ENCODE results near the gene KCNN3.

KCNN3 gene

GRCh38 chr1:154775621-154776605, 94.2 kb downstream of the KCNN3 start:
- no peak for TF ChIP-seq POLR2A (IDR thresholded peaks at IDR 0.05; ENCODE audit: extremely low read depth, insufficient read length)
- TF ChIP-seq MYC (IDR thresholded peaks at IDR 0.05; ENCODE audit: low read depth, low read length): no peak
- no peak for TF ChIP-seq MAX (IDR thresholded peaks at IDR 0.05; ENCODE audit: low read depth, low read length)
- TF ChIP-seq CTCF (IDR thresholded peaks at IDR 0.05; ENCODE audit: low read depth, low read length): no peak

GRCh38 chr1:154774175-154774855, 95.8 kb downstream of the KCNN3 start:
- no peak for DNase-seq (ENCODE audit: low read depth)
- no peak overlapping the region for H3K4me3 ChIP-seq (ENCODE audit: low read depth, low read length)
- TF ChIP-seq CTCF (IDR thresholded peaks at IDR 0.05; ENCODE audit: low read depth, low read length) (no peak), MYC (IDR thresholded peaks at IDR 0.05; ENCODE audit: low read depth, low read length) (no peak), MAX (IDR thresholded peaks at IDR 0.05; ENCODE audit: low read depth, low read length) (no peak), POLR2A (IDR thresholded peaks at IDR 0.05; ENCODE audit: extremely low read depth, insufficient read length) (no peak)

More at GRCh38 chr1:154775621-154776605, 94.2 kb downstream of the KCNN3 start:
- no peak for DNase-seq (ENCODE audit: low read depth)
- no peak overlapping the region for H3K4me3 ChIP-seq (ENCODE audit: low read depth, low read length)

GRCh38 chr1:154773551-154773950, 96.5 kb downstream of the KCNN3 start:
- no peak for DNase-seq (ENCODE audit: low read depth)
- no peak for TF ChIP-seq POLR2A (IDR thresholded peaks at IDR 0.05; ENCODE audit: extremely low read depth, insufficient read length)
- no peak for TF ChIP-seq CTCF (IDR thresholded peaks at IDR 0.05; ENCODE audit: low read depth, low read length)
- no peak for TF ChIP-seq MAX (IDR thresholded peaks at IDR 0.05; ENCODE audit: low read depth, low read length)
- TF ChIP-seq MYC (IDR thresholded peaks at IDR 0.05; ENCODE audit: low read depth, low read length): no peak
- no peak overlapping the region for H3K4me3 ChIP-seq (ENCODE audit: low read depth, low read length)

GRCh38 chr1:154772606-154773506, 97.2 kb downstream of the KCNN3 start:
- H3K4me3 ChIP-seq (ENCODE audit: low read depth, low read length): no peak overlapping the region
- DNase-seq (ENCODE audit: low read depth): no peak
- TF ChIP-seq POLR2A (IDR thresholded peaks at IDR 0.05; ENCODE audit: extremely low read depth, insufficient read length): no peak
- no peak for TF ChIP-seq CTCF (IDR thresholded peaks at IDR 0.05; ENCODE audit: low read depth, low read length)
- TF ChIP-seq MAX (IDR thresholded peaks at IDR 0.05; ENCODE audit: low read depth, low read length): no peak
- TF ChIP-seq MYC (IDR thresholded peaks at IDR 0.05; ENCODE audit: low read depth, low read length): no peak

- no peak overlapping the region for H3K4me3 ChIP-seq (ENCODE audit: low read depth, low read length)
- TF ChIP-seq MYC (IDR thresholded peaks at IDR 0.05; ENCODE audit: low read depth, low read length): no peak
- no peak for TF ChIP-seq POLR2A (IDR thresholded peaks at IDR 0.05; ENCODE audit: extremely low read depth, insufficient read length)
- no peak for TF ChIP-seq CTCF (IDR thresholded peaks at IDR 0.05; ENCODE audit: low read depth, low read length)
- TF ChIP-seq MAX (IDR thresholded peaks at IDR 0.05; ENCODE audit: low read depth, low read length): no peak
- no peak for DNase-seq (ENCODE audit: low read depth)
These were observed 98.0 kb downstream of the KCNN3 start for GRCh38 chr1:154772056-154772455.
